ENCODE data around the gene ARRDC1. TPM values are rescaled to one million over a fixed set of nuclear protein-coding genes. Genes with fewer than 3 reads are reported as not detected.

Gene ARRDC1
- total and polyA plus RNA-seq, 9 of the 15 experiments (the other 6 are each of a cell fraction or from before 2014, with no cell fraction given), result 0.21 to 45.3 (median 18.6) TPM

DNA sequence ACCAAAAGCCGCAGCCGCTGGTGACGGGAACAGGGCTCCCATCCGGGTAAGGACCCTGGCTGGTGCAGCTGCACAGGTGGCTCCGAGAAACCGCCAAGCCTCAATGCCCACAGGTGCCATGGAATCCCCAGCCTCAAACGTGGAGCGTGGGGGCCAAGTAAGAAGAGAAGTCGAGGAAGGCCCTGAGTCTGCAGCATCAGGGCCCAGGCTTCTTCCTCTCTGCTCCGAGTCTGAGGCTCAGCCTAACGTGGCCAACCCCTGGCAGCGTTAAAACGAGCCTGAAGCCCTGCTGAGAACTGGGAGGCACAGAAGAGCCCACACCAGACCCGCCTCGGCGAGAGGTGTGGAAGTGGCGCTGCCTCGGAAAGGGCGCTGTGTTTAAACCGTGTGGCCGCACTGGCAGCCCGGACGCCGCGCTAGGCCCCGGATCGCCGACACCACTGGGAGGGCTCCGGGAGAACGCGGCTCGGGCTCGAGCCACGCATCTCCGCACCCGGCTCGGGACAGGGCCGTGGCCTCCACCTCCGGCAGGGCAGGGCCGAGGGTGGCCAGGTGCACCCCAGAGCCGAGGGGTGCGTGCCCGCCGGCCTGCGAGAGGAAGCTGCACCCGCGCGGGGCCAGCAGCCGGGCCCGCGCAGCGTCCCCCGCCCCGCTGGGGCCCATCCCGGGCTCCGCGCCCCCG is 15.9 kb upstream of the ARRDC1 start (continued):
- TF ChIP-seq, protein P1, sequence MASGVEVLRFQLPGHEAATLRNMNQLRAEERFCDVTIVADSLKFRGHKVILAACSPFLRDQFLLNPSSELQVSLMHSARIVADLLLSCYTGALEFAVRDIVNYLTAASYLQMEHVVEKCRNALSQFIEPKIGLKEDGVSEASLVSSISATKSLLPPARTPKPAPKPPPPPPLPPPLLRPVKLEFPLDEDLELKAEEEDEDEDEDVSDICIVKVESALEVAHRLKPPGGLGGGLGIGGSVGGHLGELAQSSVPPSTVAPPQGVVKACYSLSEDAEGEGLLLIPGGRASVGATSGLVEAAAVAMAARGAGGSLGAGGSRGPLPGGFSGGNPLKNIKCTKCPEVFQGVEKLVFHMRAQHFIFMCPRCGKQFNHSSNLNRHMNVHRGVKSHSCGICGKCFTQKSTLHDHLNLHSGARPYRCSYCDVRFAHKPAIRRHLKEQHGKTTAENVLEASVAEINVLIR (CRISPR knock-in tag; IDR thresholded peaks at IDR 0.05), result no peak
- TF ChIP-seq ZNF76 (CRISPR knock-in tag; IDR thresholded peaks at IDR 0.05; ENCODE audit: borderline replicate concordance) (no peak), ZFP30 (CRISPR knock-in tag; IDR thresholded peaks at IDR 0.05; ENCODE audit: borderline replicate concordance) (no peak)

DNA sequence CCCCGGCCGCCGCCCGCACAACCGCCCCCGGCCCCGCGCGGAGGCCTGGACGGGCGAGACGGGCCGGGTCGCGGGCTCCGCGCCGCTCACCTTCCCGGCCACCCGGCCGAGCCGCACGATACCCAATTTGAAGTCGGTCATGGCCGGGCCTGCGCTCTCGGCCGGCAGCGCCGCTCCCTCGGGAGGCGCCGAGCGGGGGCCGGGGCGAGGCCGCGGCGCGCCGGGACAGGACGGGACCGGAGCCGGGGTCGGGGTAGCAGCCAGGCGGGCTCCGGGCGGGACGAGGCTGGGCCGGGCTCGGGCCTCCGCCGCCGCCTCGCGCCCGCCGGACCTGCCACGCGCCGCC is 15.4 kb upstream of the ARRDC1 start:
- Histone ChIP-seq H3K9me1 (ENCODE audit: control insufficient read depth, insufficient read depth, low read length) (no peaks in the 10 kb centered on the region), H3K9me3 (replicated peaks; ENCODE audit: control insufficient read depth, insufficient read depth, low read depth, low read length) (no peaks in the 10 kb centered on the region), H3K4me1 (replicated peaks in 1 of 2; ENCODE audit: control insufficient read depth in 2 of 2, insufficient read depth in 2 of 2, low read length in 2 of 2) (peaks cover 27 to 55% of the 10 kb centered on the region in 2 experiments; a peak in 4 of 5 replicates), H2AFZ (ENCODE audit: low read depth, low read length) (peak overlapping the region; percentile 35; the same call in 1 of the 2 replicates), H3K27me3 (ENCODE audit: control insufficient read depth in 2 of 2, insufficient read depth in 2 of 2, low read length in 2 of 2) (no peaks in the 10 kb centered on the region), H3K9ac (ENCODE audit: insufficient read depth in 1 of 2, low read depth in 2 of 2, low read length in 2 of 2) (peak overlapping the region; percentile 82 to 99; a peak in 3 of 4 replicates), H3K79me2 (ENCODE audit: control insufficient read depth, insufficient read depth, low read length) (peaks cover 35% of the 10 kb centered on the region), H4K20me1 (replicated peaks; ENCODE audit: control insufficient read depth, insufficient read depth, low read length) (0 out of 2 replicates have a peak, but pooled peaks cover 19% of the 10 kb centered on the region), H3K36me3 (ENCODE audit: control insufficient read depth, insufficient read depth, low read length) (peaks cover 41% of the 10 kb centered on the region; the same call in 2 of the 3 replicates), H3K4me2 (ENCODE audit: insufficient read depth, low read length) (peak overlapping the region; percentile 92; the same call in 1 of the 2 replicates), H3K4me3 (peak overlapping the region; percentile 73), H3K27ac (ENCODE audit: extremely low read depth, low read depth, low read length) (peak overlapping the region; percentile 76)
- peak in 1 of 4 experiments; percentile 37 for DNase-seq (ENCODE audit: extremely low read depth in 1 of 4, low spot score in 3 of 4)
- intact Hi-C loops (cut with micrococcal nuclease), result no loop called here
- no peak for FAIRE-seq
- POLR2A ChIA-PET, result interaction anchor here (1.0 to 4.2 kb wide), 4 partner anchors 8 to 29 kb away, joined by 4 to 28 read pairs (median 4); partner anchors contain the start of gene EHMT1
- CTCF ChIA-PET (ENCODE audit: low intra/inter-chr PET ratio), result no interaction called here
- no peak for ATAC-seq
- WGBS (ENCODE audit: insufficient coverage, low coverage, missing lambda C conversion rate), result under 1% methylated on average over 16 of the region's 61 CpGs
- no TSS peak for BruUV-seq (replicated peaks)
- in situ Hi-C loops (cut with MboI), result no loop called here
- TF ChIP-seq PRPF4 (IDR thresholded peaks at IDR 0.05; ENCODE audit: insufficient read depth, low read depth, low read length, poor library complexity, severe bottlenecking), result peak; percentile 3
- TF ChIP-seq, protein P1 (CRISPR knock-in tag; IDR thresholded peaks at IDR 0.05), result no peak
- no peak for TF ChIP-seq HMG20B (CRISPR knock-in tag; IDR thresholded peaks at IDR 0.05)
- TF ChIP-seq RBFOX2 (IDR thresholded peaks at IDR 0.05; ENCODE audit: low read depth, low read length), result no peak
- TF ChIP-seq CEBPG (CRISPR knock-in tag; IDR thresholded peaks at IDR 0.05), result no peak
- TF ChIP-seq CEBPG (tag; conservative IDR thresholded peaks at IDR 0.05 in 1 of 2, IDR thresholded peaks at IDR 0.05 in 1 of 2), result no peak
- TF ChIP-seq TCF3 (CRISPR knock-in tag; IDR thresholded peaks at IDR 0.05), result no peak
- TF ChIP-seq KLF1 (tag; IDR thresholded peaks at IDR 0.05), result no peak
- no peak for TF ChIP-seq RHOXF2B (CRISPR knock-in tag; conservative IDR thresholded peaks at IDR 0.05)
- no peak for TF ChIP-seq PML (IDR thresholded peaks at IDR 0.05; ENCODE audit: low read length)
- no peak for TF ChIP-seq ZNF217 (CRISPR knock-in tag; IDR thresholded peaks at IDR 0.05)
- no peak for TF ChIP-seq ATF1 (CRISPR knock-in tag; IDR thresholded peaks at IDR 0.05)
- no peak for TF ChIP-seq ATF1 (tag; IDR thresholded peaks at IDR 0.05)
- TF ChIP-seq ZFX (CRISPR knock-in tag; IDR thresholded peaks at IDR 0.05), result no peak

All from K562 (cell line).